ENCODE measurements around the gene CELF1.

CELF1 gene

DNA sequence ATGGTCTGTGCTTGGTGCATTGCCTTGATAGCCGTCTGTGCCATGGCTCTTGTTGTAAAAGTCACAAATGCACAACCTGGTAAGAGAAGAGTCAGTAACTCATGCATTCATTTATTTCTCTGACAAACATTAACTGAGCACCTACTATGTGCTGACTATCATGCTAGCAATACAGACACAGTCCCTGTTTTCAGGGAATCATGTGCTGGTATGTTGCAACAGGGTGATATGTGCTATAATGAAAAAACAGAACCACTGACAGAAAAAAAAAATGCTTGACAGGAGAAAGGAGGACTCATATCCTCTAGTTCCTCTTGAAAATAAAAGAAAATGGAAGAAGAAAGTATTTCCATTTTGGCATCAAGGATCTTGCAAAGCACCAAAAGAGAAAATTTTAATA, 69.5 kb downstream of the CELF1 start:
- no peak for FAIRE-seq
- TF ChIP-seq TAF1 (IDR thresholded peaks at IDR 0.05; ENCODE audit: low read depth, low read length), result no peak
- TF ChIP-seq POLR2AphosphoS5 (IDR thresholded peaks at IDR 0.05; ENCODE audit: low read depth, low read length), result no peak
- TF ChIP-seq SPI1 (IDR thresholded peaks at IDR 0.05; ENCODE audit: low read depth, low read length), result no peak
- no peak for TF ChIP-seq PAX5 (IDR thresholded peaks at IDR 0.05; ENCODE audit: insufficient read depth, low read length, severe bottlenecking)
- TF ChIP-seq POU2F2 (IDR thresholded peaks at IDR 0.05; ENCODE audit: low read depth, low read length), result no peak
- no peak for TF ChIP-seq POLR2A (IDR thresholded peaks at IDR 0.05; ENCODE audit: low read depth, low read length)
- DNase-seq (ENCODE audit: insufficient read length, low spot score), result no peak

DNA sequence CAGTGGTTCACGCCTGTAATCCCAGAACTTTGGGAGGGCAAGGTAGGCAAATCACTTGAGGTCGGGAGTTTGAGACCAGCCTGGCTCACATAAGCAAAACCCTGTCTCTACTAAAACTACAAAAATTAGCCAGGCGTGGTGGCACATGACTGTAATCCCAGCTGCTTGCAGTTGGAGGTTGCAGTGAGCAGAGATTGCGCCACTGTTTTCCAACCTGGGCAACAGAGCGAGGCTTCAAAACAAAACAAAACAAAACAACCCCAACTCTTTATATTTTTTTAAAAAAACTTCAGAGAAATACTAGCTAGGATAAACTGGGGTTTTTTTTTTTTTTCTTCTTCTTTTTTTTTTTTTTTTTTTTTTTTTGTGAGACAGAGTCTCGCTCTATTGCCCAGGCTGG, 72.2 kb downstream of the CELF1 start:
- no peak for TF ChIP-seq POLR2AphosphoS5 (IDR thresholded peaks at IDR 0.05; ENCODE audit: low read depth, low read length)
- TF ChIP-seq PAX5 (IDR thresholded peaks at IDR 0.05; ENCODE audit: insufficient read depth, low read length, severe bottlenecking), result no peak
- TF ChIP-seq SPI1 (IDR thresholded peaks at IDR 0.05; ENCODE audit: low read depth, low read length), result no peak
- TF ChIP-seq POU2F2 (IDR thresholded peaks at IDR 0.05; ENCODE audit: low read depth, low read length), result no peak
- TF ChIP-seq POLR2A (IDR thresholded peaks at IDR 0.05; ENCODE audit: low read depth, low read length), result no peak
- TF ChIP-seq TAF1 (IDR thresholded peaks at IDR 0.05; ENCODE audit: low read depth, low read length), result no peak
- DNase-seq (ENCODE audit: insufficient read length, low spot score) (no peak), FAIRE-seq (no peak)

DNA sequence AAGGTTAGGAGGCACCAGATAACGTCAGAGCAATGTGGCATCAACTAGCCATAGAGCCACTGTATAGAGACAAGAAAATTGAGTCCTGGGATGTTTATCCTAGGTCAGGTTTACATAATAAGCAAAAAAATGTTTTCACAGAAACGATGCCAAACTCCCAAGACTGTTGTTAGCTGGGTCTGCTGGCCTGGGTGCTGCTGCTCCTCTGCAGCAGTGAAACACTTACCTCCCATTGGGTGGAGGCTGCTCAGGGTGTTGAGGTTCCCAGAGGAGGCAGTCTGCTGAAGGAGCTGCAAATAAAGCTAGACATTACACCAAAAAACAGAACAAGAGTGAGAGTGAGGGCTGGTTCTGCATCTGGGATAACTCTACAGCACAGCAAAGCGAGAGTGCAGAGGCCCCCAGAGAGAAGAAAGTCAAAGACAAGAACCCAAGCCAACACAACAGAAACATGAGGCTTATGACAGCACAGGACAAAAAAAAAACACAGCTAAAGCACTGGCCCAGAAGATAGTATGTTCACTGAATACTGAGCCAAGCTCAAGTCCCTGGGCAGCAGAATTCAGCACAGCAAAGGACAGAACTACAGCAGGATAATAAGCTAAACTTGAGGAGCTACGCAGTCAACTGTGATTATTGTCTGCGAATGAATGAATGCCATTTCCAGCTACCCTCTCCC, 74.1 kb downstream of the CELF1 start:
- DNase-seq (ENCODE audit: insufficient read length, low spot score), result no peak
- FAIRE-seq, result no peak
- TF ChIP-seq POLR2AphosphoS5 (IDR thresholded peaks at IDR 0.05; ENCODE audit: low read depth, low read length) (no peak), POLR2A (IDR thresholded peaks at IDR 0.05; ENCODE audit: low read depth, low read length) (no peak), SPI1 (IDR thresholded peaks at IDR 0.05; ENCODE audit: low read depth, low read length) (no peak), TAF1 (IDR thresholded peaks at IDR 0.05; ENCODE audit: low read depth, low read length) (no peak), PAX5 (IDR thresholded peaks at IDR 0.05; ENCODE audit: insufficient read depth, low read length, severe bottlenecking) (no peak), POU2F2 (IDR thresholded peaks at IDR 0.05; ENCODE audit: low read depth, low read length) (no peak)

DNA sequence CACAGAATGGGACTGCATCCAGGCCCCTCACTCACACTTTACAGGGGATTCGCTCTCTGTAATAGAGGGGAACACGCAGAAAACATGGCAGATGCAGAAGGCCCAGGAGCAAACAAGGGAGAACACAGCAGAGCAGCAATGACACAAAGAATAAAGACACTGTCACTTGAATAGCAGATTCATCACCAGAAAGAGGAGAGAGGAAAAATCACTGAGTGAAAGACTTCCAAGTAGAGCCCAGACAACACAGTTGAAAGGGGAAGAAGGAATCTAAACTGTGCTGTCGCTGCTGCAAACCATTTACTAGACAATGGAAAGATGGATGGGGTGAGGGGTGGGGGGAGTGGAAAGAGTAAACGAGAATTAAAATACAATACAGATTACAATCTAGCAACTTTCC, 75.2 kb downstream of the CELF1 start:
- FAIRE-seq (no peak), DNase-seq (ENCODE audit: insufficient read length, low spot score) (no peak)
- no peak for TF ChIP-seq SPI1 (IDR thresholded peaks at IDR 0.05; ENCODE audit: low read depth, low read length)

DNA sequence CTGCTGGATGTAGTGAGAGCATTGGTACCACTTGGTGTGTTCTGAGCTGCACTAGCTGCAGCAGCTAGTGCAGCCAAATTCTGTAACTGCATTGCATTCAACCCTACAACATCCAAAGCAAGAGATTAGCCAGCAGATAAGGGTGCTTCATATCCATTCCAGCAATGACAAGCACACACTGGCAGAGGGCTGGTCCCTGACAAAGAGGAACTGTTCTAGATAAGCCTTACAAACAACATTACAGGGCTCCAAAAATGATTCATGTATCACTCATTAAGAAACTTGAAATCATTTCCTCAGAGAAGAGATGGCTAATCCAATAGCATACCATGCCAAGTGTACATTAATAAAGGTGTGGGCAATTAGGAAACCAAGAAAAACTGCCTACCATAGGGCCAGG, 75.6 kb downstream of the CELF1 start:
- FAIRE-seq (no peak), DNase-seq (ENCODE audit: insufficient read length, low spot score) (no peak)
- TF ChIP-seq POLR2A (IDR thresholded peaks at IDR 0.05; ENCODE audit: low read depth, low read length), result no peak
- TF ChIP-seq TAF1 (IDR thresholded peaks at IDR 0.05; ENCODE audit: low read depth, low read length), result no peak
- peak; percentile 38; the same call in 1 of the 2 replicates for TF ChIP-seq SPI1 (IDR thresholded peaks at IDR 0.05; ENCODE audit: low read depth, low read length)
- no peak for TF ChIP-seq POU2F2 (IDR thresholded peaks at IDR 0.05; ENCODE audit: low read depth, low read length)

DNA sequence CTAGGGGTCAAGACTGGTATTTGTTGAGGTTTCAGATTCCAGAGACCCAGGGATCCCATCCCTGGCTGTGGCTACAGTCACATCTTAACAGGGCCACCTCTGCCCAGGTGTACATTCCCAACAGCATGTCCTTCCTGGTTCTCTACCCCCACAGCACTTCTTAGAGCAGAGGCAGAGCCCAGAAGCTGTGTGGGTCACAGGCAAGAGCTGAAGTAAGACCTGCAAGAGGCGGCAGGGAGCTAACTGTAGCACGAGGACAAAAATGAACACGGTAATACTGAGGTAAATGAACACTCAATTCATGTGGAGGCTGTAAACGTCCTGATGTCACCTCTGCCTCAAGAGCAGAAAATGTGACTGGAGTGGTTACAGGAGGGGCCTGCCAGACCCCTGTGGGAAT, 82.3 kb downstream of the CELF1 start:
- TF ChIP-seq POLR2A (IDR thresholded peaks at IDR 0.05; ENCODE audit: low read depth, low read length), result no peak
- TF ChIP-seq TAF1 (IDR thresholded peaks at IDR 0.05; ENCODE audit: low read depth, low read length), result no peak
- no peak for TF ChIP-seq SPI1 (IDR thresholded peaks at IDR 0.05; ENCODE audit: low read depth, low read length)
- no peak for TF ChIP-seq PAX5 (IDR thresholded peaks at IDR 0.05; ENCODE audit: insufficient read depth, low read length, severe bottlenecking)
- TF ChIP-seq POLR2AphosphoS5 (IDR thresholded peaks at IDR 0.05; ENCODE audit: low read depth, low read length), result no peak
- TF ChIP-seq POU2F2 (IDR thresholded peaks at IDR 0.05; ENCODE audit: low read depth, low read length), result no peak
- no peak for DNase-seq (ENCODE audit: insufficient read length, low spot score)
- no peak for FAIRE-seq

DNA sequence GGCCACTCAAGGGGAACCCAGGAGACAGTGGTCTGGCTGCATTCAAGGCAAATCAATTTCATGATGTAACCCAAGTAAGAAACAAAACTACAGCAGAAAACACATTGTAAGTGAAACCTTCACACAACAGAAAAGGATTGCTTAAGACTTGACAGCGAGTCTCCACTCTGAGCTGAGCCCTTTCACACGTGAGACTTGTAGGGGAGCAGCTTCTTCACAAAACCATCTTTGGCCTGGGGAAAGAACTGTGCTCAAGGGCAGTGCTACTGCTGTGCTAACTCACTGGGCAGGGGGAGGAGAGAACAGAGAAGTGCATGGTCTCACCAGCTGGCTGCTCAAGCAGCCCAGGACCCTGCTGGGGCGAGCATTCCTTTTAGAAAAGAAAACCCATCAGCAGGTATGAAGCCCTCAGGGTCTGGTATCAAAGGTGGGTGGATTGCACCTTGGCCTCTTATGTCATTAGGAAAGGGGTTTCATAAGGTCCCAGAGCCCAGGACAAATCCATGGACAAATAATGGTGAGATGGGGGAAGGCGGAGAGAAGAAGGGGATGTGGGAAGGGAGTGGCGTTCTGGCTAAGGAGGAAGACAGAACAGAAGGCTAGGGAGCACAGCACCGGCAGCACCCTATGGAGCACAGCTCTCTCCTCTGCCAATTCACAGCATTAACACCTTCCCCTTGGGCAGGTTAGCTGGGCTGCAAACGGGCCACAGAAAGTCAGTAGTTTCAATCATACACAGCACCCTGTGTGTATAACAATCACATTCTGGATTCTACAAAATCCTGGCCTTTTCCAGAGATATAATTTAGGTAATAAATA, 83.4 kb downstream of the CELF1 start:
- no peak for FAIRE-seq

DNA sequence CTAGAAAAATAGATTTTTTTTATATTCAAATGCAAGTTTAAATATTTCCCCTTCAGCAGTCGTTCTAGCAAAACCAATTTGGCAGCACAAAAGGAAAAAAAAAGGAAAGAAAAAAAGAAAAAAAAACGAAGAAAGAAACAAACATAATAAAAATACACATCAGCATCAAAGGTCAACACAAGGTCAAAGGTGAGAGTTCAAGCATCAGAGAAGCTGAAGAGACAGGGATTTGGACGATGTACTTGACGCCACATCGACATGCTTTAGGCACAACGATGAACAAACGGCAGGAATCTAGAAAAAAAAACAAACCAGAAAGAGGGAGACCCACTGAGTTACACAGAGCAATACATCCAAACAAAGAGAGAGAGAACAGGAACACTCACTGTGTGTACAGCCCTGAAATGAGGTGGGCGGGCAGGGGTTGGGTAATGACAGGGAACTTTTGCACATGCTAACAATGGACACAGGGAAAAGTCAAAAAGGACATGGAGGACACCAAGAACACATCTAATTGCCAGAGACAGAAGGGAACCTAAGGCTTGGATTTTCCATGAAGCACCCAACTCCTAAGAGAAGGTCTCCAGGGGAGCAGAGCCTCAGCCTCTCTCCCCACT, 84.2 kb downstream of the CELF1 start:
- no peak for TF ChIP-seq SPI1 (IDR thresholded peaks at IDR 0.05; ENCODE audit: low read depth, low read length)
- no peak for TF ChIP-seq POU2F2 (IDR thresholded peaks at IDR 0.05; ENCODE audit: low read depth, low read length)
- no peak for TF ChIP-seq POLR2AphosphoS5 (IDR thresholded peaks at IDR 0.05; ENCODE audit: low read depth, low read length)
- TF ChIP-seq POLR2A (IDR thresholded peaks at IDR 0.05; ENCODE audit: low read depth, low read length), result no peak
- no peak for TF ChIP-seq PAX5 (IDR thresholded peaks at IDR 0.05; ENCODE audit: insufficient read depth, low read length, severe bottlenecking)
- no peak for TF ChIP-seq TAF1 (IDR thresholded peaks at IDR 0.05; ENCODE audit: low read depth, low read length)
- DNase-seq (ENCODE audit: insufficient read length, low spot score) (no peak), FAIRE-seq (no peak)

More for the DNA sequence above, 83.4 kb downstream of the CELF1 start:
- TF ChIP-seq POLR2AphosphoS5 (IDR thresholded peaks at IDR 0.05; ENCODE audit: low read depth, low read length), result no peak
- no peak for TF ChIP-seq TAF1 (IDR thresholded peaks at IDR 0.05; ENCODE audit: low read depth, low read length)
- TF ChIP-seq SPI1 (IDR thresholded peaks at IDR 0.05; ENCODE audit: low read depth, low read length), result no peak
- TF ChIP-seq POU2F2 (IDR thresholded peaks at IDR 0.05; ENCODE audit: low read depth, low read length), result no peak
- no peak for TF ChIP-seq PAX5 (IDR thresholded peaks at IDR 0.05; ENCODE audit: insufficient read depth, low read length, severe bottlenecking)
- TF ChIP-seq POLR2A (IDR thresholded peaks at IDR 0.05; ENCODE audit: low read depth, low read length), result no peak
- no peak for DNase-seq (ENCODE audit: insufficient read length, low spot score)

DNA sequence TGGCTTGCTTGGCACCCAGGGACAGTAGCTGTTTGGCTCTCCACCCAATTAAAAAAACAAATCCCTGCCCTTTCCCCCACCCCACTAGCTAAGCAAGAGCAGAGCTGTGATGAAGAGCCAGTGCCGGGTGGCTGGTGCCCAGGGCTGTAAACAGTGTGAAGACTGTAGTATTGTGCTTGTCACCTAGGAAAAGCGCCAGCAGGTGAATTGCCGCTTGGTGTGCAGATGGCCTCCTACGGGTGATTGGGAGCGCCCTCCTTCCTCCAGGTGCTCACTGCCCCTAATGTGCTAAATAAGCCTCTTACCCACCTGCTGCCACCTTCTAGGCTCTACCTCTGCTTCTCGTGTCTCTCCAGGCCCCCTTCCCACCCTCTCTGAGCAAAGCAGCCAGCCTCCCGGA, 85.6 kb downstream of the CELF1 start:
- no peak for FAIRE-seq
- no peak for DNase-seq (ENCODE audit: insufficient read length, low spot score)
- TF ChIP-seq TAF1 (IDR thresholded peaks at IDR 0.05; ENCODE audit: low read depth, low read length), result no peak

Data from GM12891 (cell line).